HG02840 (cell line): ENCODE measurements around the gene EMILIN1.

Experiments
- ATAC-seq: cut with Tn5 transposase; IDR thresholded peaks from one replicate; pipeline ENCODE4 v1.9.1; 2021; ENCODE audit warnings: mild to moderate bottlenecking, moderate library complexity, moderate number of reproducible peaks; ENCODE audit not compliant: unreplicated experiment, low FRiP score

Gene EMILIN1

DNA sequence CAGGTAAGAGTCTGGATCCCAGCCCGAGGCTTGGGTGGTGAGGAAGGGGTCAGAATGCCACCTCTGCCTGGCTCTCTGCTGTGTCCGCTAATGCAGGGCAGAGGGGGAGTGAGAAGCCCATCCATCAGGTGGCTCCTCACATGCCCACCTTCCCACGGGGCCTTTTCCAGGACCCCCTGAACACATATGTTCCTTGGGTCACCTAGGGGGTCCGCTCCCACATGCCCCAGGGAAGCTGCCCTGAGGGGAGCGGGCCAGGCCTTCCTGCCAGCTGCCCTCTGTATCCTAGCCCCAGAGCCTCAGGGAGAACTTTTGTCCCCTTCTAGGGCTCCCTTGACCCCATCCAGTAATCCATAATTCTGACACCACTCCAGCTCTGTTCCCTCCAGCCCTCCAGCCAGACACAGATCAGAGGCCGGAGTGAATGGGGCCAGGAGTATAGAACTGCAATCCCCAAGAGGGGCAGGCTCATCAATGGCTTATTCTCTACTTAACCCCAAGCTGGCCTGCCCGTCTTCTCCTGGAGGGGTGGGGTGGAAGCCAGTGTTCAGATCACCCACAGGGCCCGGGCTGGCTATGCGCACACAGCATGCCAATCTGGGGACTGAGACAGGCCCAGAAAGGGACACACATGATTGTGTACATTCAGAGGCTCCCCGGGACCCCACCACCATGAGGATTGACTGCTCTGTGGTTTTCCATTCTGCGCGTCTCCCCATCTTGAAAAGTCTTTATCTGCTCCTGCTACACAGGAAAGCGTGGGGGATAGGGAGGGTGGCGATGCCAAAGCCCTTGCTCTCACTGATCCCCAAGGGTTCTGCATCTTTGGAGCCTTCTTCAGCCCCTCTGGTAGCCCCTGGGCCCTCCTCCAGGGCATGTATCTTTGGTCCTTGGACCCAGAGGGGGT lies 1.1 kb downstream of the EMILIN1 start:
- ATAC-seq = no peak

DNA sequence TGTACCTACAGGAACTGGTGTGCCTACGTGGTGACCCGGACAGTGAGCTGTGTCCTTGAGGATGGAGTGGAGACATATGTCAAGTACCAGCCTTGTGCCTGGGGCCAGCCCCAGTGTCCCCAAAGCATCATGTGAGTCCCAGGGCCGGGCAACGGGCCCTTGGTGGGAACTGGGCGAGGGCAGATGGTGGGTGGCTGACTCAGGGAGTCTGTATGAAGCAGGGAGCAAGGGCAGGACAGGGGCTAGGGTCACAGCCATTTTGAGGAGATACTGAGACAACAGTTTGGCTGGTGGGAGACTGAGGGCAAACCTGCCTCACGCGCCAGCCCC lies 1.7 kb downstream of the EMILIN1 start:
- ATAC-seq = no peak

DNA sequence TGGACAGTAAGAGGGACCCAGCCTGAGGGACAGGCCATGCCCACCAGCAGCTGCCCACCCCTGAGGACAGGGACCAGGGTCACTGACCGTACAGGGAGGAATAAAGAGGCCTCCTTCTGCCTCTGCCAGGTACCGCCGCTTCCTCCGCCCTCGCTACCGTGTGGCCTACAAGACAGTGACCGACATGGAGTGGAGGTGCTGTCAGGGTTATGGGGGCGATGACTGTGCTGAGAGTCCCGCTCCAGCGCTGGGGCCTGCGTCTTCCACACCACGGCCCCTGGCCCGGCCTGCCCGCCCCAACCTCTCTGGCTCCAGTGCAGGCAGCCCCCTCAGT lies 2.2 kb downstream of the EMILIN1 start:
- no peak for ATAC-seq

DNA sequence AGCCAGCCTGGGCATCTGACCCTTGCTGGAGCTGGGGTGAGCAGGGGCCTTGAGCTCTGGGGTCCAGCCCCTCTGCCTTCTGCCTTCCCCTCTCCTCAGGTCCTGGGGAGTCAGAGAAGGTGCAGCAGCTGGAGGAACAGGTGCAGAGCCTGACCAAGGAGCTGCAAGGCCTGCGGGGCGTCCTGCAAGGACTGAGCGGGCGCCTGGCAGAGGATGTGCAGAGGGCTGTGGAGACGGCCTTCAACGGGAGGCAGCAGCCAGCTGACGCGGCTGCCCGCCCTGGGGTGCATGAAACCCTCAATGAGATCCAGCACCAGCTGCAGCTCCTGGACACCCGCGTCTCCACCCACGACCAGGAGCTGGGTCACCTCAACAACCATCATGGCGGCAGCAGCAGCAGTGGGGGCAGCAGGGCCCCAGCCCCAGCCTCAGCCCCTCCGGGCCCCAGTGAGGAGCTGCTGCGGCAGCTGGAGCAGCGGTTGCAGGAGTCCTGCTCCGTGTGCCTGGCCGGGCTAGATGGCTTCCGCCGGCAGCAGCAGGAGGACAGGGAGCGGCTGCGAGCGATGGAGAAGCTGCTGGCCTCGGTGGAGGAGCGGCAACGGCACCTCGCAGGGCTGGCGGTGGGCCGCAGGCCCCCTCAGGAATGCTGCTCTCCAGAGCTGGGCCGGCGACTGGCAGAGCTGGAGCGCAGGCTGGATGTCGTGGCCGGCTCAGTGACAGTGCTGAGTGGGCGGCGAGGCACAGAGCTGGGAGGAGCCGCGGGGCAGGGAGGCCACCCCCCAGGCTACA lies 3.8 kb downstream of the EMILIN1 start:
- ATAC-seq = no peak

DNA sequence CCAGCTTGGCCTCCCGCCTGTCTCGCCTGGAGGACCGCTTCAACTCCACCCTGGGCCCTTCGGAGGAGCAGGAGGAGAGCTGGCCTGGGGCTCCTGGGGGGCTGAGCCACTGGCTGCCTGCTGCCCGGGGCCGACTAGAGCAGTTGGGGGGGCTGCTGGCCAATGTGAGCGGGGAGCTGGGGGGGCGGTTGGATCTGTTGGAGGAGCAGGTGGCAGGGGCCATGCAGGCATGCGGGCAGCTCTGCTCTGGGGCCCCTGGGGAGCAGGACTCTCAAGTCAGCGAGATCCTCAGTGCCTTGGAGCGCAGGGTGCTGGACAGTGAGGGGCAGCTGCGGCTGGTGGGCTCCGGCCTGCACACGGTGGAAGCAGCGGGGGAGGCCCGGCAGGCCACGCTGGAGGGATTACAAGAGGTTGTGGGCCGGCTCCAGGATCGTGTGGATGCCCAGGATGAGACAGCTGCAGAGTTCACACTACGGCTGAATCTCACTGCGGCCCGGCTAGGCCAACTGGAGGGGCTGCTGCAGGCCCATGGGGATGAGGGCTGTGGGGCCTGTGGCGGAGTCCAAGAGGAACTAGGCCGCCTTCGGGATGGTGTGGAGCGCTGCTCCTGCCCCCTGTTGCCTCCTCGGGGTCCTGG lies 4.5 kb downstream of the EMILIN1 start:
- ATAC-seq = no peak

DNA sequence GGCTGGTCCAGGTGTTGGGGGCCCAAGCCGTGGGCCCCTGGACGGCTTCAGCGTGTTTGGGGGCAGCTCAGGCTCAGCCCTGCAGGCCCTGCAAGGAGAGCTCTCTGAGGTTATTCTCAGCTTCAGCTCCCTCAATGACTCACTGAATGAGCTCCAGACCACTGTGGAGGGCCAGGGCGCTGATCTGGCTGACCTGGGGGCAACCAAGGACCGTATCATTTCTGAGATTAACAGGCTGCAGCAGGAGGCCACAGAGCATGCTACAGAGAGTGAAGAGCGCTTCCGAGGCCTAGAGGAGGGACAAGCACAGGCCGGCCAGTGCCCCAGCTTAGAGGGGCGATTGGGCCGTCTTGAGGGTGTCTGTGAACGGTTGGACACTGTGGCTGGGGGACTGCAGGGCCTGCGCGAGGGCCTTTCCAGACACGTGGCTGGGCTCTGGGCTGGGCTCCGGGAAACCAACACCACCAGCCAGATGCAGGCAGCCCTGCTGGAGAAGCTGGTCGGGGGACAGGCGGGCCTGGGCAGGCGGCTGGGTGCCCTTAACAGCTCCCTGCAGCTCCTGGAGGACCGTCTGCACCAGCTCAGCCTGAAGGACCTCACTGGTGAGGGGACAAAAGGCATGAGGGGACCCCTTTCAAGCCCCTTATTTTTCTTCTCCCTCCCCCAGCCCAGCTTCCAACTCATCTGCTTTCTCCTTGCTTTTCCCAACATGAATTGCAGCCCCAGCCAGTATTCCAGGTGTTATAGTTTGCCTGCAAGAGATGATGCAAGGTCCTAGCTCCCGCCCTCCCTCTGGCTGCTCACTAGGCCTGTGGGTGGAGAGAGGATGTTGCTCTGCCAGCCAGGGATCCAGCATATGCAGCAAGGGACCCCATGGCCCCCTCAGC lies 5.2 kb downstream of the EMILIN1 start:
- ATAC-seq = no peak

DNA sequence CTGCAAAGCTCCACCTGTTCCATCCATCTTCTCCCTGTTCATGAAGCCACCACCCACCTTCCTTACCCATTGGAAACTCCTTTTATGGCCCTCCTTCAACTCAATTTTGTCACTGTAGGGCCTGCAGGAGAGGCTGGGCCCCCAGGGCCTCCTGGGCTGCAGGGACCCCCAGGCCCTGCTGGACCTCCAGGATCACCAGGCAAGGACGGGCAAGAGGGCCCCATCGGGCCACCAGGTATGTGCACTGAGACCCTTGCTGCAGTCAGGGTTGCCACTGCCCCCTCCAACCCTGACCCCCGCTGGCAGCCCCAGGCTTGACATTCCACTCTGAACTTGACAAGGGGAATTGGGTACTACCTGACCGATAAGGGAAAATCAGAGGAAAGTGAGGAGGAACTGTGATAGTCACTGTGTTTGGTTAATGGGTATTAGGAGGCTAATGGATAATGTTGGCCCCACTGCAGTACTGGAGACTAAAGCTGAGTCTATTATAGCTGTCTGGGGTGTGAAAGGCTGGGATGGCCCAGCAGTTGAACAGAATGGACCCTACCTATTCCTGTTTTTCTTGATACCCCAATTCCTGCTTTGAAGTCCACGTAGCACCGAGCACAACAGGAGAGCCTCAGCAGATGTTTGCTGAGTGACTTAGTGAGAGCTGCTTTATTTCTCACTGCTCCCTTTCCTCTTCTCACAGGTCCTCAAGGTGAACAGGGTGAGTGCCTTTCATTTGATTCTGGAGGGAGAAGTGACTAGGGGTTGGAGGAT lies 6.1 kb downstream of the EMILIN1 start:
- no peak for ATAC-seq

DNA sequence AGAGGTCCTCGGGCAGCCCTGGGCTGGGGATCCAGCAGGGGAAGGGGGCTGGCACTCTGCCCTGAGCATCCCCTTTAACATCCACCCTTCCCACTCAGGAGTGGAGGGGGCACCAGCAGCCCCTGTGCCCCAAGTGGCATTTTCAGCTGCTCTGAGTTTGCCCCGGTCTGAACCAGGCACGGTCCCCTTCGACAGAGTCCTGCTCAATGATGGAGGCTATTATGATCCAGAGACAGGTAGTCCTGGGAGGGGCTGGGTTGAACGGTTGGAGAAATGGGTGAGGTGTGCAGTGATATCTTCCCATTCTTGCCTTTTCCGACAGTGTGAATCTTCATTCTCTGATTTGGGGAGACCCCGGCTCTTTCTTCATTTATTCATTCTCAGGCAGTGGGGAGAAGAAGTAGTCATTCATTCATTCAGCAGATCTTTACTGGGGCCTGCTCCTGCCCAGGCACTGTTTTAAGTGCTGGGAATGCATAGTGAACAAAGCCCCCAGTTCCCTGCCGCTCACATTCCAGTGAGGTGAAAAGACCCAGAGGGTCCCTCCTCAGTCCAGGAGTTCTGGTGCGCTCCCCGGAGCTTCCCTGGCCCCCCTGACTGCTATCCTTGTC lies 6.8 kb downstream of the EMILIN1 start:
- no peak for ATAC-seq

DNA sequence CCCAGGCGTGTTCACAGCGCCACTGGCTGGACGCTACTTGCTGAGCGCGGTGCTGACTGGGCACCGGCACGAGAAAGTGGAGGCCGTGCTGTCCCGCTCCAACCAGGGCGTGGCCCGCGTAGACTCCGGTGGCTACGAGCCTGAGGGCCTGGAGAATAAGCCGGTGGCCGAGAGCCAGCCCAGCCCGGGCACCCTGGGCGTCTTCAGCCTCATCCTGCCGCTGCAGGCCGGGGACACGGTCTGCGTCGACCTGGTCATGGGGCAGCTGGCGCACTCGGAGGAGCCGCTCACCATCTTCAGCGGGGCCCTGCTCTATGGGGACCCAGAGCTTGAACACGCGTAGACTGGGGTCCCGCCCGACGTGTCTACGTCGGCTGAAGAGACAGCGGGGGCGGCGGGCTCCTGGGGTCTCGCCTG lies 7.3 kb downstream of the EMILIN1 start:
- peak; percentile 4 for ATAC-seq

DNA sequence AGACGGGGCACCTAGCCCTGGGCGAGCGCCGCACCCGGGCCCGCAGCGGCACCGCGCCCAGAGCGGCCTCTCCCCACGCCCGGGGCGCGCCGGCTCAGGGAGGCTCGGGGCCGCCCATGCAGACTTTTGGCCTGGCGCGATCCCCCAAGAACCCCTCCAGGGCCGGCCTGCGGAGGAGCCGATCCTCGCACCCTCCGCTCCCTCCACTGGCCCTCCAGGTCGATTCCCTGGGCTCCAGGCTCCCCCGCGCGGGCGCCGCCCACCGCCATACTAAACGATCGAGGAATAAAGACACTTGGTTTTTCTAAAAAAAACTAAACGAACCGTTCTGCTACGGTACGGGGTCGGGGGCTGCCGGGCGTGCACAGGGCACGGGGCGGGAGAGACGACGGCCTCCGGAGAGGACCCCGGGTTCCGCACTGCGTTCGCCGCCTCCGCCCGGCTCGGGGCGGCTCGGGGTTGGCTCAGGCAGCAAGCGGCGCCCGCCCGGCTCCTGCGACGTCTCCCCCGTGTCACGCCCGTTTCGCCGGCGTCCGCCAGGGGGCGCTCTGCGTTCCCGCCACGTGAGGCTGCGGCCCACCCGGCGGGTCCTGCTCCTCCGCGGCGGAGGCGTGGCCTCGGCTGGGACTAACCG lies 7.8 kb downstream of the EMILIN1 start:
- peak; percentile 74 for ATAC-seq

DNA sequence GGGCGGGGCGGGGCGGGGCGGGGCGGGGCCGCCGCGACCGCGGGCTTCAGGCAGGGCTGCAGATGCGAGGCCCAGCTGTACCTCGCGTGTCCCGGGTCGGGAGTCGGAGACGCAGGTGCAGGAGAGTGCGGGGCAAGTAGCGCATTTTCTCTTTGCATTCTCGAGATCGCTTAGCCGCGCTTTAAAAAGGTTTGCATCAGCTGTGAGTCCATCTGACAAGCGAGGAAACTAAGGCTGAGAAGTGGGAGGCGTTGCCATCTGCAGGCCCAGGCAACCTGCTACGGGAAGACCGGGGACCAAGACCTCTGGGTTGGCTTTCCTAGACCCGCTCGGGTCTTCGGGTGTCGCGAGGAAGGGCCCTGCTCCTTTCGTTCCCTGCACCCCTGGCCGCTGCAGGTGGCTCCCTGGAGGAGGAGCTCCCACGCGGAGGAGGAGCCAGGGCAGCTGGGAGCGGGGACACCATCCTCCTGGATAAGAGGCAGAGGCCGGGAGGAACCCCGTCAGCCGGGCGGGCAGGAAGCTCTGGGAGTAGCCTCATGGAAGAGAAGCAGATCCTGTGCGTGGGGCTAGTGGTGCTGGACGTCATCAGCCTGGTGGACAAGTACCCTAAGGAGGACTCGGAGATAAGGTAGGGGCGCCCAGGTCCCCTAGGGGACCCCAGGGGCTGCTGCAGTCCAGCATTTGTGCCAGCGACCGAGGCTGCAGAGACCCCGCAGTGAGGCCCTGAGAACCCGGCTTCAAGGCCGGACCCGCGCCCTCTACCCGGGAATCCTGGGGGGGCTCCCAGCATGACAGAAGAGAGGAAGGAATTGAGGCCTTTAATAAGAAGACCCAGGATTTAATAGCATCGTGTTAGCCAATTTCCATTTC lies 8.5 kb downstream of the EMILIN1 start, which contains the start of gene KHK:
Gene KHK, plus strand, starts transcription at position 49 of the 870 bp plus-strand sequence. Its CDS starts 488 bp downstream, at position 537.
- peak; percentile 12 for ATAC-seq

DNA sequence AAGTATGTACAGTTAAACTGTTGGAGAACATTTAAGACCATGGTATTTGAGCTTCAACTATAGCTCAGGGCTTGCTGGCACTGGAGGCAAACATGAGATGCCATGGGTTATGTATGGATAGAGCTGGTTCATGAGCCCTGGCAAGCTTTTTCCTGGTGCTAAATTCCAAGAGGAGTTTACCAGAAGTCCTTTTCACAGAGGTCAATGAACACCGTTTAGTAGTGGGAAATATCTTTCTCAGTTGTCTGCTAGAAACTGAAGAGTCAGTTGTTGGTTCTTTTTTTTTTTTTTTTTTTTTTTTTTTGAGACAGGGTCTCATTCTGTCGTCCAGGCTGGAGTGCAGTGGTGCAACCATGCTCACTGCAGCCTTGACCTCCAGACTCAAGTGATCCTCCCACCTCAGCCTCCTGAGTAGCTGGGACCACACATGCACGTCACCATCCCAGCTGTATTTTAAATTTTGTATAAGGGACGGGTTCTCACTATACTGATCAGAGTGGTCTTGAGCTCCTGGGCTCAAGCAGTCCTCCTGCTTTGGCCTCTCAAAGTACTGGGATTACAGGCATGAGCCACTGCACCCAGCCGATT lies 9.5 kb downstream of the EMILIN1 start:
- ATAC-seq = no peak

DNA sequence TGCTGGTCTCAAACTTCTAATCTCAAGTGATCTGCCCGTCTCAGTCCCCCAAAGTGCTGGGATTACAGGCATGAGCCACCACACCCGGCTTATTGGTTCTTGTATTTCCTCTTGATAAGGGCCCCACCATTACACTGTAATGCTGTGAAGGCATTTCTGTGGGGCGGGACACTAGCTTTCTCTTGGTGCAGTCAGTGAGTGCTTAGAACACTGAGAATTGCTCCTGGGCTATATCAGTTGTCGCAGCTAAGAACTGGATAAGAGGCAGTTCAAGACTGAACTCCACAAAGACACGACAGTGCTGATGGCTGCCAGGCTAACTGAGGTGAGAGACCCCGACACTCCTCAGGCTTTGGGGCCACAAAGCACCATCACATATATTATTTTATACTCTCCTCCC lies 10.2 kb downstream of the EMILIN1 start:
- ATAC-seq = no peak

DNA sequence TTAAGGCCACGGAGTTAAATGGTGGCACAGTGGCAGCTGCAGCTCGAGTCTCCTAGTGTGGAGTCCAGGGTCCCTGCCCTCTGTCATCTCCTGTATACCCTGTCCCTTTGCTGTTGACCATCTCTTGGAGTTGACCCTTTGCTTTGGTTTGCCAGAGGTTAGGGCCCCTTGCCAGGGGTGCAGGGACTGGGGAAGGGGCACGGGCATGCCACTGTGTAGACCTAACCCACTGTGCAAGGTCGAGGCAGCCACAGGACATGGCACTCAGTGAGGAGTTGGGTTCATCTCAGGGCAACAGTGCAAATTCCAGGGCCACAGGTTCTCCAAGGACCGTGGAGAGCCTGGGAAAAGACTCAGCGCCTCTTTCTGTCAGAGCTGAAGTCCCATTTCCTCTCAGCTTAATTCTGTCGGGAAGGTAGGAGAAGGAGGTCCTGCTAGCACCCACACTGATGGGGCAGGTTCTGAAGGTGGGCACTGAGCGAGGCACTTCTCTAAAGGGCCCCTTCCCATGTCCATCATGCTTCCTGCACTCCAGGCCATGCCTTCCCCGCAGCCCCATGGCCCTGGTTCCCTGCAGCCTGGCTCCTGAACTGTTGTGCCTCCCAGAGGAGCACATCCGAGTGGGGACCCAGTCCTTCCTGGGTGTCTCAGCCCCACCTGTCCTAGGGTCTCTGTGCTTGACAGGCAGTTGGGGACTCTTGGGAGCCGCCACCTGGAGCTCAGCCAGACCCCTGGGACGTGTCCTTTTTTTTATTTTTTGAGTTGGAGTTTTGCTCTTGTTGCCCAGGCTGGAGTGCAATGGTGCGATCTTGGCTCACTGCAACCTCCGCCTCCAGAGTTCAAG lies 10.9 kb downstream of the EMILIN1 start:
- no peak for ATAC-seq

DNA sequence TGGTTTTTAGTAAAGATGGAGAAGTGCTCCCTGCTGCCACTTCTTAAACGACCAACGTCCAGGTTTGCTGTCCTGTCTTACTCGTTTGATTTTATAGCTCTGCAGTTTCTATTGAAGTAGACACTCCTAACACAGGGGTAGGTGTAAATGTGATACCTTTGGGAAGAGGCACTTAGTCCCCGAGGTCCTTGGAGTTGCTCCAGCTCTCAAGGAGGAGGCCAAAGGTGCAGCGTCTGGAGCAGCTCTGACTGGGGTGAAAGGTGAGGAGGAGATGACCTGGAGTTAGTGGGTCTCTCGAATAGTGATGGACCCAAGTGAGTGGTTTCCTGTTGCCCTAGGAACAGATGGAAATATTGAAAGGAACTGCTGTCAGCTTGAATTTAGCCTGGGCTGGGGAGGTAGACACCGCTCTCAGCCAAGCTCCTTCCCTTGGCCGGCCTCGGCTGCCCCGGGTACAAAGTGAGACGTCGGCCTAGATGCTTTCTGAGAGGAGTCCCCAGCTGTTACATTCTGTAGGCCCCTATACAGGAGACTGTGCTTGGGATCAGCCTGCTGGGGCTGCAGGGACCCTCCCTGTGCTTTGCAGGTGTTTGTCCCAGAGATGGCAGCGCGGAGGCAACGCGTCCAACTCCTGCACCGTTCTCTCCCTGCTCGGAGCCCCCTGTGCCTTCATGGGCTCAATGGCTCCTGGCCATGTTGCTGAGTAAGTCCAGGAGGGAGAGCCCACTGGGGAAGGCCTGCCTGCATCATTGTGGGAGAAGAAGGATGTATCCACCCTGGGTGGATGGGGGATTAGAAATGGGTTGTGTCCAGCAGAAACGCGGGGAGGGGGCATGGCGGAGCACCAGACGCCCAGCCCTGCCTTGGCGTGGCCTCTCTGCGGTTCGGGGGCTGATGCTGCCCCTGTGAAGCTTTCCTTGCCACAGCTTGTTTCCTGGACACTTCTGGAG lies 13.6 kb downstream of the EMILIN1 start:
- ATAC-seq = no peak
